Brain pericyte (primary cell): ENCODE results near the gene HMGB1.

ENCODE experiments used
- DNase-seq: peaks from one replicate; pipeline ENCODE4 v3.0.0-alpha.2; 2012; ENCODE audit warnings: low read depth, low spot score

The HMGB1 gene

GRCh38 chr13:30465593-30466357 lies at the start of gene HMGB1:
HMGB1 (minus strand) TSS chr13:30465936; CDS start chr13:30463680, 2,256 bp downstream.
- peak; percentile 98 for DNase-seq

- DNase-seq: no peak
Observed at GRCh38 chr13:30510811-30511371, 45.2 kb upstream of the HMGB1 start.

- DNase-seq: no peak
Observed at GRCh38 chr13:30510091-30510490, 44.4 kb upstream of the HMGB1 start.

- no peak for DNase-seq
Observed at GRCh38 chr13:30509254-30510050, 43.7 kb upstream of the HMGB1 start.

GRCh38 chr13:30504081-30504480 lies 38.3 kb upstream of the HMGB1 start:
- DNase-seq: no peak

GRCh38 chr13:30502237-30502636 lies 36.5 kb upstream of the HMGB1 start:
- no peak for DNase-seq

- DNase-seq: no peak
Observed at GRCh38 chr13:30499338-30499737, 33.6 kb upstream of the HMGB1 start.

- DNase-seq: no peak
Observed at GRCh38 chr13:30496147-30496546, 30.4 kb upstream of the HMGB1 start.

GRCh38 chr13:30495746-30496145 lies 30.0 kb upstream of the HMGB1 start:
- DNase-seq: no peak

- DNase-seq: no peak
Observed at GRCh38 chr13:30493658-30494381, 28.1 kb upstream of the HMGB1 start.

GRCh38 chr13:30487075-30487470 lies 21.3 kb upstream of the HMGB1 start:
- no peak for DNase-seq

- no peak for DNase-seq
Observed at GRCh38 chr13:30486230-30487074, 20.7 kb upstream of the HMGB1 start.

GRCh38 chr13:30481241-30481760 lies 15.6 kb upstream of the HMGB1 start:
- DNase-seq: no peak

- DNase-seq: no peak
Observed at GRCh38 chr13:30480292-30480950, 14.7 kb upstream of the HMGB1 start.

- no peak for DNase-seq
Observed at GRCh38 chr13:30479883-30480219, 14.1 kb upstream of the HMGB1 start.

GRCh38 chr13:30479154-30479882 lies 13.6 kb upstream of the HMGB1 start:
- no peak for DNase-seq

- no peak for DNase-seq
Observed at GRCh38 chr13:30477346-30478195, 11.8 kb upstream of the HMGB1 start.

- no peak for DNase-seq
Observed at GRCh38 chr13:30473675-30474074, 7.9 kb upstream of the HMGB1 start.

- no peak for DNase-seq
Observed at GRCh38 chr13:30466841-30467252, 1.1 kb upstream of the HMGB1 start.
